GM19023 (cell line): ENCODE data around the gene PNKD.

Experiments
- ATAC-seq: cut with Tn5 transposase; IDR thresholded peaks from one replicate; pipeline ENCODE4 v1.9.1; 2021; ENCODE audit warnings: mild to moderate bottlenecking, moderate library complexity; ENCODE audit not compliant: unreplicated experiment

PNKD gene

GRCh38 chr2:218334531-218334930 lies 64.2 kb downstream of the PNKD start:
- ATAC-seq = no peak

DNA sequence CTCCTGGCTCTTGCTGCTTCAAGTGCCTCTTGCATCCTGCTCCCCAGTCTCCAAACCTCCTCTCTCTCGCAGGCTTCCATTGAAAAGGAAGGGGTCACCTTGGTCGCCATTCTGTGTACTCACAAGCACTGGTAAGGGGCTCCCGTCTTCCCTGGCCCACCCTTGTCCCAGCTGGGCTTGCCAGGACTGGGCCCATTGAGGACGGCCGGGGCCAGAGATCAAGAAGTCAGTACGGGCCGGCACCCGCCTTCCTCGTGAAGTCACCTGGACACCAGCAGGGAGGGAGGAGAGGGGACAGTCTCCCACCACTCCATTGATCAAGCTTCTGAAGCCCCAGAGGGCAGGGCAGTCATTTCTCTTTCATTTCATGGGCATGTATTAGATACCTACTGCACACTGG lies 70.3 kb downstream of the PNKD start:
- ATAC-seq = no peak

GRCh38 chr2:218341381-218341780 lies 71.1 kb downstream of the PNKD start:
- no peak for ATAC-seq

DNA sequence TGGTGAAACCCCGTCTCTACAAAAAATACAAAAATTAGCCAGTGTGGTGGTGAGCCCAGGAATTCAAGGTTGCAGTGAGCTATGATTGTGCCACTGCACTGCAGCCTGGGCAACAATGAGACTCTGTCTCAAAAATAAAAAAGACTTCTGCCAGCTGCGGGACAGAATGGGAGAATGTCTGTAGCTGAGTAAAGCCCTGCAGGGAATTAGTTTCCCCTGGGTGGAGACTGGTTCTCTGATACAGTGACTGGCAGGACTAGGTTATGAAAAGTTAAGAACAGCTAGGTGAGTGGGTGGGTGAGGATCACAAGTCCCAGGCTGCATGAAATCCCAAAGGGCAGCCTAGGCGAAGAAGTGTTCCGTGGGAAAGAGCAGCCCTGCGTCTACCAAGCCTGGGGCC lies 72.5 kb downstream of the PNKD start:
- ATAC-seq = no peak

- ATAC-seq = no peak
Observed at GRCh38 chr2:218343591-218343990, 73.3 kb downstream of the PNKD start.

DNA sequence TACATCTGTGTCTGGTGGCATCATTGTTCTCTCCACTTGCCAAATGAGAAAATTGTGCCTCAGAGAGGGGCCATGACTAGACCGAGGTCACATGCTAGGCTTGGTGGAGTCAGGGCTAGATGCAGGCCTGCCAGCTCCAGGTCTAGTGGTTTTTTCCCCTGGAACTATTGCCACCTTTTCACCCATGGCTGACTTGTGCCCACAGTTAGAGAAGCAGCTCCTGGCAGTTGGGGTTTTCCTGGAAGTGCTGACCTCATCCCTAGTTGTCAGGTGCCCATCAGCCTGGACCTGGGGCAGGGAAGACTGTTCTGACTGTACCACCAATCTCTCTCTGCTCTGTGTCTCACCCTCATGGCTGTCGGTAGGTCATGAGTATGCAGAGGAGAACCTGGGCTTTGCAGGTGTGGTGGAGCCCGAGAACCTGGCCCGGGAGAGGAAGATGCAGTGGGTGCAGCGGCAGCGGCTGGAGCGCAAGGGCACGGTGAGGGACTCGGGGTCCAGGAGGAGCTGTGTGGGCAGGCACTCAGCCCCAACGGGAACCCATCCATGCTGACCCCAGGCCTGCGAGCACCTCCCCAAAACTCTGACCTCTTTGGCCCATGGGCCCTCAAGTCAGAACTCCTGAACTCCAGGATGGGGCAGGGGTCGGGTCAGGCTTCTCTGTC lies 73.9 kb downstream of the PNKD start:
- ATAC-seq = no peak

DNA sequence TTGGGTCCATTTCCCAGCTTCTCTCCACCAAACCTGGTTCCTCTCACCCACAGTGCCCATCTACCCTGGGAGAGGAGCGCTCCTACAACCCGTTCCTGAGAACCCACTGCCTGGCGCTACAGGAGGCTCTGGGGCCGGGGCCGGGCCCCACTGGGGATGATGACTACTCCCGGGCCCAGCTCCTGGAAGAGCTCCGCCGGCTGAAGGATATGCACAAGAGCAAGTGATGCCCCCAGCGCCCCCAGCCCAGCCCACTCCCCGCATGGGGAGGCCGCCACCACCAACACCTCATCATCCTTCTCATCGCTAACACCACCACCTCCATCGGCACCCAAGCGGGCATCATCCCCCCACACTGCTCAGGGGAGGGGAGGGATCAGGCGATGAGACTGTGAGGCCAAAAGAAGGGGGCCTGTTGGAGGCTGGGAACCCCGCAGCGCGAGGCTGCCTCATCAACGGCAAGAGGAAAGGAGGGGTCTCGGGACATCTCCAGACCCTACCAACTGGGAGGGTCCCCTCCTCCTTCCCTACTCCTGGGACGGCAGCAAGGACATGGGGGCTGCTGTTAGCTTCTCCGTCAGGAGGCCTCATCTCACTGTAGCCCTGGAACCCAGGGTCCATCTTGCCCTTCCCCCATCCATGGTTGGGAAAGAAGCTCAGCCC lies 74.6 kb downstream of the PNKD start:
- no peak for ATAC-seq

GRCh38 chr2:218345491-218346236 lies 75.3 kb downstream of the PNKD start:
- ATAC-seq = no peak

DNA sequence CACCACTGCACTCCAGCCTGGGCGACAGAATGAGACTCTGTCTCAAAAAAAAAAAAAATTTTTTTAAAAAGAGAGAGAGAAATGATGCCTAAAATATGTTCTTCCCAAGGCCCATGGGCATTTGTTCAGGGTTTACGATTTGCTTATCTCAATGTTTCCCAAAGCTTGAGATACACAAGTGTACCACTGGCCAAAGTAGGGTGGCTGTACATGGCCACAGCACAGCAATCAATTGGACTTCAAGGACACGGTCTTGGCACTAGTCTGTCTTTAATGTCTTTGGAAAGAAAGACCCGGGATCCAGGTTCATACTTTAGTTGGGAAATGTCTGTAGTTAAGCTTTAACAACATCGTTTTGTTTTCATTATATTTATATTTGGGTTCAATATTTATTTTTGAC lies 76.9 kb downstream of the PNKD start:
- ATAC-seq = no peak

GRCh38 chr2:218354045-218354444 lies 83.7 kb downstream of the PNKD start:
- no peak for ATAC-seq

- ATAC-seq = no peak
Observed at GRCh38 chr2:218354850-218355443, 84.6 kb downstream of the PNKD start.

GRCh38 chr2:218357236-218358177 lies 87.2 kb downstream of the PNKD start:
- no peak for ATAC-seq

GRCh38 chr2:218360453-218360852 lies 90.1 kb downstream of the PNKD start:
- ATAC-seq = no peak

GRCh38 chr2:218362606-218363005 lies 92.3 kb downstream of the PNKD start:
- ATAC-seq = no peak

- ATAC-seq = no peak
Observed at GRCh38 chr2:218363736-218364135, 93.4 kb downstream of the PNKD start.

DNA sequence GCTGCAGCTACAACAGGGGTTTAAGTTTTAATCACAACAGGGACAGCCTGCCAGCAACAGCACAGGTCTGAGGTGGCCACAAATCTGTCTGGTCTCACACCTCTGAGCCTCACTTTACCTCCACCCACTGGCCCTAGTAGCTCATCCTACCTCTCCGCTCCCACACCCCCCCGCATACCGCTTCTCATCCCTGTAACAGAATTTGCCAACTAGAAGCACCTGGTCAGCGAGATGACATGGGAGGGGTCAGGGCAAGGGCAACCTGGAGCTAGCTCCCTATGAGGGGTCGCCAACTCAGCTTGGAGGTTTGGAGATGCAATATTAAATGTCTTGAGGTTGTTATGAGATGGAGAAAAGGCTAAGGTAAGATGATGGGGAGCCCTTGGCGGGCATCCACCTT lies 93.9 kb downstream of the PNKD start:
- no peak for ATAC-seq

- ATAC-seq = no peak
Observed at GRCh38 chr2:218366621-218367414, 96.5 kb downstream of the PNKD start.

- ATAC-seq = peak; percentile 96
Observed at GRCh38 chr2:218367415-218368149, 97.3 kb downstream of the PNKD start.

DNA sequence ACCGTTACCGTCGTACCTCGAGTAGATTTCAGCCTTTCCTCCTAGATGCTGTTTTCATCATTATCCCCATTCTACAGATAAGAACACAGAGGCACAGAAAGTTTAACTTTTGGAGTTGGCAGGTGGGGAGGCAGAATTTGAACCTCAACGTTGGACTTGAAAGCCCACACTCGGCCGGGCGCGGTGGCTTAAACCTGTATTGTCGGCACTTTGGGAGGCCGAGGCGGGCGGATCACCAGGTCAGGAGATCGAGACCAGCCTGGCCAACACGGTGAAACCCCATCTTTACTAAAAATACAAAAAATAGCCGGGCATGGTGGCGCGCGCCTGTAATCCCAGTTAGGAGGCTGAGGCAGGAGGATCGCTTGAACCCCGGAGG lies 97.8 kb downstream of the PNKD start:
- ATAC-seq = no peak
